GM12892 (cell line): ENCODE results near the gene ADRA2B.

ENCODE experiments used
- POLR2A ChIP-seq: IDR thresholded peaks from 2 replicates; pipeline ENCODE4 v1.6.1; 2011; ENCODE audit warnings: low read depth, low read length, control low read depth
- TAF1 ChIP-seq: IDR thresholded peaks from 2 replicates; pipeline ENCODE4 v1.6.1; 2011; ENCODE audit warnings: low read depth, mild to moderate bottlenecking, control low read depth, low read length, borderline replicate concordance

DNA sequence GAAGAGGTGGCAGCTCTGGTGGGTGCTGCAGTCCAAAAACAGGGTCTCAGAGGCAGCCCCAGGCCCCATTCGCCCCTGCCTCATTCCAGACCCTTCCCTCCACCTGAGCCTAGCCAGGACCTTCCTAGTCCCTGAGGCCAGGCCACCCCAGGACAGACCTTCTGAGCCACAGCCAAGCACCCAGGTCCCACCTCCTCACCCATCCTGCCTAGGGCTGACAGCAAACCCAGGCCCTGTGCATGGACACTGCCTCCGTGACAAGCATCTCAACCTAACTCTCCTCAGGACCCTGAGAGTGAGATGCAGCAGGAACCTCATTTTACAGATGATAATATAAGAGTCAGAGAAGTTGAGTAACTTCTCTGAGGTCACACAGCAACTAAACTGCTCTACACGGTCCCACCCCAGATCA lies 15.5 kb downstream of the ADRA2B start:
- TF ChIP-seq POLR2A = no peak
- no peak for TF ChIP-seq TAF1
